Subcutaneous adipose tissue (tissue), 4 donors: ENCODE measurements around the gene SASH1. TPM values are rescaled to one million over a fixed set of nuclear protein-coding genes. Genes with fewer than 3 reads are reported as not detected.

ENCODE experiments used
- total RNA-seq, 4 donors: library from RNA; depleted of rRNA; stranded (reverse); fragments of >200 nt; gene quantifications; one replicate each; pipeline ENCODE4 v1.1.0, GENCODE V29; 2016
- TF ChIP-seq, protein P1 (sequence below): fragments of 450-650 bp; IDR thresholded peaks from one replicate; pipeline ENCODE4 v1.5.1; 2016; ENCODE audit warnings: low read depth, mild to moderate bottlenecking, control low read depth, antibody characterized with exemption, moderate library complexity

Gene SASH1
- total RNA-seq, 4 donors from 2014 or later: 234 to 322 (median 267) TPM

DNA sequence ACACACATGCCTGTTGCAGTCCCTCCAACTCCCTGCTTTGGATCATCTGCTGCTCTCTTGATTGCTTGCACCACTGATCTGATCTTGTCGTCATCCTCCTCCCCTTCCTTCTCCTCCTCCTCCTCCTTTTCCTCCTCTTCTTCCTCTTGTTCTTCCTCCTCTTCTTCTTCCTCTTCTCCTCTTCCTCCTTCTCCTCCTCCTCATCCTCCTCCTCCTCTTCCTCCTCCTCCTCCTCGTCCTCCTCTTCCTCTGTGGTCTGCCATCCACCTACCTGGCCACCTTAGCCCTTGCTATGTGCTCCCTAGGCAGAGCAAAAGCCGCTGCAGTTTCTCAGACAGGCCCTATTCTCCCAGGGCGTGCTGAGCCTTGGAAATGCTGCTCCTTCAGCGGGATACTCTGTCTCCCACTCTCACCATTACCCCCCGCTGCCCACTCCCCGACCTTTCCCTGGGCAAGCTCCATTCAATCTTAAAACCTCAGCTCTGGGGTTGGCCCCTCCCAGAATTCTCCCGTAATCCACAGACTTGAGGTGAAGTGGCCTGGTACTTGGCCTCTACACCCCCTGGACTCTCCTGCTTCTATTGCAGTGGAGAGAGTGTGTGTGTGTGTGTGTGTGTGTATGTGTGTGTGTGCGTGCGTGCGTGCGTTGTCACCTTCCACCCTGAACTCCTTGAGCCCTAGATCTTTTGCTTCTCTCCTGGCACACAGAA is 105.0 kb downstream of the SASH1 start:
- TF ChIP-seq, protein P1, sequence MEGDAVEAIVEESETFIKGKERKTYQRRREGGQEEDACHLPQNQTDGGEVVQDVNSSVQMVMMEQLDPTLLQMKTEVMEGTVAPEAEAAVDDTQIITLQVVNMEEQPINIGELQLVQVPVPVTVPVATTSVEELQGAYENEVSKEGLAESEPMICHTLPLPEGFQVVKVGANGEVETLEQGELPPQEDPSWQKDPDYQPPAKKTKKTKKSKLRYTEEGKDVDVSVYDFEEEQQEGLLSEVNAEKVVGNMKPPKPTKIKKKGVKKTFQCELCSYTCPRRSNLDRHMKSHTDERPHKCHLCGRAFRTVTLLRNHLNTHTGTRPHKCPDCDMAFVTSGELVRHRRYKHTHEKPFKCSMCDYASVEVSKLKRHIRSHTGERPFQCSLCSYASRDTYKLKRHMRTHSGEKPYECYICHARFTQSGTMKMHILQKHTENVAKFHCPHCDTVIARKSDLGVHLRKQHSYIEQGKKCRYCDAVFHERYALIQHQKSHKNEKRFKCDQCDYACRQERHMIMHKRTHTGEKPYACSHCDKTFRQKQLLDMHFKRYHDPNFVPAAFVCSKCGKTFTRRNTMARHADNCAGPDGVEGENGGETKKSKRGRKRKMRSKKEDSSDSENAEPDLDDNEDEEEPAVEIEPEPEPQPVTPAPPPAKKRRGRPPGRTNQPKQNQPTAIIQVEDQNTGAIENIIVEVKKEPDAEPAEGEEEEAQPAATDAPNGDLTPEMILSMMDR: no peak

DNA sequence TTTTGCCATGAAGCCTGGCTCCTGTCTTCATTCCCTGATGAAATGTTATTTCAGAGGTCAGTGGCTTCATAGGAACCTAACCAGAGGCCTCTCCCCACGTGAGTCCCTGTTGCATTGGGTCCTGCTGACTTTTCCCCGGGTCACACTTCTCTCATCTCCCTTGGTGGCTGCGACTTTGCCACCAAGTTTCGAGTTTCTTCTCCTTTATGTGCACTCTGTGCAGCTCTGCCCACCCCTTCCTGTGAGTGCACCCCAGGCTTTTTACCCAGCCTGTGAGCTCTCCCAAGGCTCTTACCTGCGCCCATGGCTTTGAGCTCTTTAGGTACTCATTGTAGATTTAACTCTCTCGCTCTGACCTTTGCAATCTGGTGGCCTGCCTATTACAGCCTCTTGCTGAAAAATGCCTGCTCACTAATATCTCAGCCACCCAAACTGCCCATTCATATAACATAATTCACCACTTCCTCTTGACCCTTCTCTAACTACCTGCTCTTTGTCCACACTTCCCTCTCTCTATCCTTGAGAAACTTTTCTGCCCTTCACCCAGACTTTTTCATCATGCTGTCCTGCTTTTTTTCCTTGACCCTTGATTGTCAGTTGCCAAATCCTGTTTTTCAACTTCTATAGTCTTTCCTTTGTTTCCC is 105.9 kb downstream of the SASH1 start:
- TF ChIP-seq, protein P1: no peak

DNA sequence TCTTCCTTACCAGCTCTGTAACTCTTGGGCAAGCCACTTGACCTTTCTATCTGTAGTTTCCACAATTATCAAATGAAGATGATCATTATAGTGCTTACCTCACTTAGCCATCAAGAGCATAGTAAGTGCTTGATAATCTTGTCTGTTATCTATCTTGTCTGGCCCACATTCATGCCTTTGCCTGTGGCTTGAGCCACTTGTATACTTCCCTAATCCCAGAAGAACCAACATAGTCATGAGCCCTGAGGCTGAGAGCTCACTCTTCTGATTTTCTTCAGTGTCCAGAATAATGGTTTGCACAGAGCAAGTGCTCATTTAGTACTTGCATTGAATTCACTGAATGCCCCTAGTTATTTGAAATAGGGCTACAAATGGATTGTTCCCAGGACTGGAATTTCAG is 108.2 kb downstream of the SASH1 start:
- TF ChIP-seq, protein P1: no peak

DNA sequence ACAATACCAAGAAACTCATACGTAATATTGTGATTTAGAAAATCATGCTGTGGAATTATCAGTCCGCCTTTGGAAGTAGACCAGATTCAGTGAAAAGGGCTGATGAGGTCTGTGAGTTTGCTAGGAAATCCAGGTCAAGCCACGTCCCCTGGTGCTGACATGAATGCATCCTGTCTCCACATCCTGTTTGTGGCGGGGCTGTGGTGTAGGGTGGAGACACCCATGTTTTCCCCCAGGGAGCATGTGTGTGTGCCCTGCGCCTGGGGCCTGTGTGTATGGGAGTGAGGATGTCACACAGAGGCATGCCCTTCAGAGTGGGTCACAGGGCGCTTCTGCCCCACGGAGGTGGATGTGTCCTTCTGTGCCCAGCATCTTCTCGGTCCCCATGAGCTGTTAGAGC is 109.1 kb downstream of the SASH1 start:
- TF ChIP-seq, protein P1: no peak

DNA sequence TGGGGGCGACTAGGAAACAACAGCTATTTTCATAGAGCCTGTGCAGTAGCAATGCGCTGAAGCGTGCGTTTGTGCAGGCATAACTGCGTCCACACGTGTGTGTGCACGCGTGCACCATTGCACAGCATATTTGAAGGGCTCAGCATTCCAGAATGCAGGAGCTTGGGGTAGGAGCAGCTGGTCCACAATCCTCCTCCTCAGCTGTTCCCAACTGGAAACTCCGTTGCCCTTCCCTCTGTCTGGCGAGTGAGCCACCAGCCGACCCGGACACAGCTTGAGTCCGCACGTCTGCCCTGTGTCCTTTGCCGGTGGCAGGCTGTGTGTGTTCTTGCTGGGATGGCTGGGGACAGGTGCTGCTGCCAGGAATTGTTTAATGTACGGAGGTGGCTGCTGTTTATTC is 110.2 kb downstream of the SASH1 start:
- TF ChIP-seq, protein P1: no peak

DNA sequence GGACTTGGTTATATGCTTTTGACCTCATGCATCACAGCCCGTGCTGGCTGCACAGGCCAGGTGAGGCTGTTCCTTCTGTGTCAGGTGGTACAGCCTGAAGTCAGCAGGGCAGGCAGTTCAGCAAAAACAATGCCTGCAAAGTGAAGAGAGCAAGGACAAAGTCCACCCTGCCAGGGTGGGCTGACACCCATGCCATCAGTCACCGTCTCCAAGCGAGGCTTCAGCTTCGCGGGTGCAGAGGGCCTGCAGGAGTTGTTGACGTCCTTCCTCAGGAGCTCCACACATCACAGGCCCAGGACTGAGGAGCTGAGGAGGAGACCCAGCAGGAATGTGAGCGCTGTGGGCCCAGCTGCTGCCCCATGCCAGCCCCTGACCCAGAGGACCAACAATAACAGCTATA is 111.3 kb downstream of the SASH1 start:
- TF ChIP-seq, protein P1: no peak

DNA sequence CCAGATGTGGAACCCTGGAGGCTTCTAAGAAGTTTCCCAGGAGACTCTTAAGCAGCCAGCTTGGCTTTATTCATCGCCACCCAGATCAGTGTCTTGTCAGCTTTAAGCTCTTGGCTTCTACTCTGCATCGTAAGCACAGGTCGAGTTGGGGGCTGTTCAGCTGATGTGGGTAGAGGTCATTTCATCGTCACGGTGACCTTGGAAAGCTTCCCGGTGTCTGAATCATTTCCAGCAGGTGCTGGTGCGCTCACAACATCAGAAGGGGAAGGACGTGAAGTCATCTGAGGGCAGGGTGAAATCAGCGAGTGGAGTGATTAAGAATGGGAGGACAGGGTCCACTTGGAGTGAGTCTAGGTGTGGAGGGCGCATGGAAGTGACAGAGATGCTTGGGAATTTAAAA is 112.6 kb downstream of the SASH1 start:
- TF ChIP-seq, protein P1: no peak
